Gastrocnemius medialis (tissue), 4 donors: ENCODE data around the gene TMUB1. TPM values are rescaled to one million over a fixed set of nuclear protein-coding genes. Genes with fewer than 3 reads are reported as not detected.

ENCODE experiments used
- ATAC-seq, 2 donors: fragments of 150-250 bp; one replicate each; pipeline ENCODE4 v1.9.1; 2016
- DNase-seq, 2 donors: peaks; one replicate each; pipeline ENCODE4 v3.0.0-alpha.2; 2019
- H3K27ac ChIP-seq, 4 donors: fragments of 200-600 bp; sonication (generic); 1 replicate in 1 of 4; 2 replicates in 3 of 4; pipeline ENCODE4 v1.5.1; 2016 to 2018; ENCODE audit warnings: mild to moderate bottlenecking in 2 of 4, moderate library complexity in 1 of 4
- H3K27me3 ChIP-seq, 3 donors: fragments of 200-600 bp; sonication (generic) in 2 of 3; 1 replicate in 1 of 3; 2 replicates in 2 of 3; pipeline versions ENCODE4 v1.5.1 to v1.6.0; 2016 to 2019; ENCODE audit warnings: mild to moderate bottlenecking in 1 of 3, moderate library complexity in 1 of 3
- H3K36me3 ChIP-seq, 2 donors: fragments of 200-600 bp; sonication (generic) in 1 of 2; one replicate each; pipeline ENCODE4 v1.5.1; 2017 to 2018
- H3K4me1 ChIP-seq, 2 donors: fragments of 200-600 bp; sonication (generic) in 1 of 2; one replicate each; pipeline ENCODE4 v1.5.1; 2016 to 2017; ENCODE audit warnings: mild to moderate bottlenecking in 2 of 2
- H3K4me3 ChIP-seq, 4 donors: fragments of 200-600 bp; sonication (generic) in 3 of 4; 1 replicate in 1 of 4; 2 replicates in 3 of 4; pipeline ENCODE4 v1.5.1; 2016 to 2019; ENCODE audit warnings: mild to moderate bottlenecking in 2 of 4
- H3K9me3 ChIP-seq, 3 donors: fragments of 200-600 bp; sonication (generic) in 2 of 3; 1 replicate in 1 of 3; 2 replicates in 2 of 3; pipeline ENCODE4 v1.5.1; 2016 to 2019
- CTCF ChIP-seq, 5 experiments: fragments of 450-650 bp in 3 of 5; fragments of 200-600 bp in 2 of 5; sonication (generic) in 2 of 5; IDR thresholded peaks in 4 of 5; conservative IDR thresholded peaks in 1 of 5; 1 replicate in 4 of 5; 2 replicates in 1 of 5; pipeline ENCODE4 v1.5.1; 2016 to 2019; ENCODE audit warnings: antibody characterized with exemption in 5 of 5, mild to moderate bottlenecking in 3 of 5, moderate library complexity in 3 of 5
- POLR2A ChIP-seq, 2 donors: fragments of 450-650 bp; IDR thresholded peaks; one replicate each; pipeline ENCODE4 v1.6.1; 2017; ENCODE audit warnings: antibody characterized with exemption in 2 of 2, mild to moderate bottlenecking in 2 of 2, moderate library complexity in 2 of 2
- in situ Hi-C, 4 donors: fragments of 200-750 bp; cut with MboI; loops; one replicate each; pipeline versions ENCODE4 v1.15.0 to v1.8.0; 2017; ENCODE audit warnings: low sequenced_read_pairs in 4 of 4
- intact Hi-C: fragments of 100-400 bp; cut with DNase I; formaldehyde crosslinking; loops from one replicate; pipeline ENCODE4 v1.15.1; 2023; ENCODE audit warnings: low total_unique reads
- total RNA-seq, 4 donors: library from RNA; depleted of rRNA; stranded (reverse); fragments of >200 nt; gene quantifications; one replicate each; pipeline versions ENCODE4 v1.1.0 to v1.2.3, GENCODE V29; 2016

Gene TMUB1
- total RNA-seq, 4 donors from 2014 or later = 55.5 to 137 (median 97.4) TPM

GRCh38 chr7:151095828-151096475 lies 12.7 kb upstream of the TMUB1 start:
- intact Hi-C loops (no loop called here), in situ Hi-C loops (no loop called here)
- Histone ChIP-seq H3K4me3 (no peak overlapping the region), H3K27me3 (no peaks in the 10 kb centered on the region), H3K4me1 (peaks cover 4 to 12% of the 10 kb centered on the region in 2 donors), H3K27ac (no peak overlapping the region), H3K9me3 (no peaks in the 10 kb centered on the region), H3K36me3 (peaks cover 0 to 4% of the 10 kb centered on the region in 2 donors)
- TF ChIP-seq POLR2A (IDR thresholded peaks at IDR 0.05) (no peak), CTCF (IDR thresholded peaks at IDR 0.05 in 4 of 5, conservative IDR thresholded peaks at IDR 0.05 in 1 of 5) (no peak)
- ATAC-seq = no peak
- no peak for DNase-seq

GRCh38 chr7:151095123-151095797 lies 12.0 kb upstream of the TMUB1 start:
- Histone ChIP-seq H3K9me3 (no peaks in the 10 kb centered on the region), H3K27ac (no peak overlapping the region), H3K4me3 (no peak overlapping the region), H3K4me1 (peaks cover 5 to 11% of the 10 kb centered on the region in 2 donors), H3K36me3 (peaks cover 0 to 4% of the 10 kb centered on the region in 2 donors), H3K27me3 (no peaks in the 10 kb centered on the region)
- no peak for TF ChIP-seq POLR2A (IDR thresholded peaks at IDR 0.05)
- no peak for TF ChIP-seq CTCF (IDR thresholded peaks at IDR 0.05 in 4 of 5, conservative IDR thresholded peaks at IDR 0.05 in 1 of 5)
- intact Hi-C loops (no loop called here), in situ Hi-C loops (no loop called here)
- ATAC-seq (no peak), DNase-seq (no peak)

GRCh38 chr7:151094675-151095074 lies 11.4 kb upstream of the TMUB1 start:
- Histone ChIP-seq H3K36me3 (peaks cover 0 to 4% of the 10 kb centered on the region in 2 donors), H3K4me1 (peaks cover 9 to 13% of the 10 kb centered on the region in 2 donors), H3K27ac (no peak overlapping the region), H3K27me3 (no peaks in the 10 kb centered on the region), H3K9me3 (no peaks in the 10 kb centered on the region), H3K4me3 (no peak overlapping the region)
- intact Hi-C loops = no loop called here
- no peak for TF ChIP-seq CTCF (IDR thresholded peaks at IDR 0.05 in 4 of 5, conservative IDR thresholded peaks at IDR 0.05 in 1 of 5)
- TF ChIP-seq POLR2A (IDR thresholded peaks at IDR 0.05) = no peak
- ATAC-seq = no peak
- DNase-seq = no peak
- in situ Hi-C loops = no loop called here

GRCh38 chr7:151093748-151094147 lies 10.5 kb upstream of the TMUB1 start:
- TF ChIP-seq CTCF (IDR thresholded peaks at IDR 0.05 in 4 of 5, conservative IDR thresholded peaks at IDR 0.05 in 1 of 5) (no peak), POLR2A (IDR thresholded peaks at IDR 0.05) (no peak)
- Histone ChIP-seq H3K4me3 (no peak overlapping the region), H3K36me3 (peaks cover 0 to 4% of the 10 kb centered on the region in 2 donors), H3K27me3 (no peaks in the 10 kb centered on the region), H3K27ac (no peak overlapping the region), H3K4me1 (peaks cover 18 to 19% of the 10 kb centered on the region in 2 donors), H3K9me3 (no peaks in the 10 kb centered on the region)
- intact Hi-C loops (no loop called here), in situ Hi-C loops (no loop called here)
- no peak for DNase-seq
- no peak for ATAC-seq
